GM19099 (cell line): Measurements from ENCODE around the gene TTN.

Experiments used
- POLR2A ChIP-seq: IDR thresholded peaks from 3 replicates; pipeline ENCODE4 v1.6.1; 2011; ENCODE audit warnings: low read depth; ENCODE audit not compliant: insufficient read length; ENCODE audit errors: extremely low read depth

The TTN gene

GRCh38 chr2:178807227-178808008, at the start of gene TTN:
TTN (minus strand) TSS chr2:178807423; CDS start chr2:178804642, 2,781 bp downstream.
- no peak for TF ChIP-seq POLR2A

- TF ChIP-seq POLR2A, result no peak
Observed at GRCh38 chr2:178855151-178855550, 47.9 kb upstream of the TTN start.

- no peak for TF ChIP-seq POLR2A
Observed at GRCh38 chr2:178848335-178848734, 41.1 kb upstream of the TTN start.

- no peak for TF ChIP-seq POLR2A
Observed at GRCh38 chr2:178846458-178846802, 39.2 kb upstream of the TTN start.

- no peak for TF ChIP-seq POLR2A
Observed at GRCh38 chr2:178845566-178846457, 38.6 kb upstream of the TTN start.

- TF ChIP-seq POLR2A, result no peak
Observed at GRCh38 chr2:178844701-178845100, 37.5 kb upstream of the TTN start.

- no peak for TF ChIP-seq POLR2A
Observed at GRCh38 chr2:178844269-178844668, 37.0 kb upstream of the TTN start.

GRCh38 chr2:178843697-178844096, 36.5 kb upstream of the TTN start:
- TF ChIP-seq POLR2A, result no peak

GRCh38 chr2:178836807-178837206, 29.6 kb upstream of the TTN start:
- TF ChIP-seq POLR2A, result no peak

GRCh38 chr2:178834086-178834485, 26.9 kb upstream of the TTN start:
- TF ChIP-seq POLR2A, result no peak

GRCh38 chr2:178833382-178833781, 26.2 kb upstream of the TTN start:
- TF ChIP-seq POLR2A, result no peak

- no peak for TF ChIP-seq POLR2A
Observed at GRCh38 chr2:178830451-178830850, 23.2 kb upstream of the TTN start.

- TF ChIP-seq POLR2A, result no peak
Observed at GRCh38 chr2:178829981-178830380, 22.8 kb upstream of the TTN start.

- no peak for TF ChIP-seq POLR2A
Observed at GRCh38 chr2:178829299-178829960, 22.2 kb upstream of the TTN start.

- no peak for TF ChIP-seq POLR2A
Observed at GRCh38 chr2:178828486-178828881, 21.3 kb upstream of the TTN start.
